ENCODE data around the gene CASP10. TPM values are rescaled to one million over a fixed set of nuclear protein-coding genes. Genes with fewer than 3 reads are reported as not detected.

The CASP10 gene, protein sequence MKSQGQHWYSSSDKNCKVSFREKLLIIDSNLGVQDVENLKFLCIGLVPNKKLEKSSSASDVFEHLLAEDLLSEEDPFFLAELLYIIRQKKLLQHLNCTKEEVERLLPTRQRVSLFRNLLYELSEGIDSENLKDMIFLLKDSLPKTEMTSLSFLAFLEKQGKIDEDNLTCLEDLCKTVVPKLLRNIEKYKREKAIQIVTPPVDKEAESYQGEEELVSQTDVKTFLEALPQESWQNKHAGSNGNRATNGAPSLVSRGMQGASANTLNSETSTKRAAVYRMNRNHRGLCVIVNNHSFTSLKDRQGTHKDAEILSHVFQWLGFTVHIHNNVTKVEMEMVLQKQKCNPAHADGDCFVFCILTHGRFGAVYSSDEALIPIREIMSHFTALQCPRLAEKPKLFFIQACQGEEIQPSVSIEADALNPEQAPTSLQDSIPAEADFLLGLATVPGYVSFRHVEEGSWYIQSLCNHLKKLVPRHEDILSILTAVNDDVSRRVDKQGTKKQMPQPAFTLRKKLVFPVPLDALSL
- total RNA-seq = 10 to 100 TPM; 17.8 to 26.5 (median 20.8) TPM

DNA sequence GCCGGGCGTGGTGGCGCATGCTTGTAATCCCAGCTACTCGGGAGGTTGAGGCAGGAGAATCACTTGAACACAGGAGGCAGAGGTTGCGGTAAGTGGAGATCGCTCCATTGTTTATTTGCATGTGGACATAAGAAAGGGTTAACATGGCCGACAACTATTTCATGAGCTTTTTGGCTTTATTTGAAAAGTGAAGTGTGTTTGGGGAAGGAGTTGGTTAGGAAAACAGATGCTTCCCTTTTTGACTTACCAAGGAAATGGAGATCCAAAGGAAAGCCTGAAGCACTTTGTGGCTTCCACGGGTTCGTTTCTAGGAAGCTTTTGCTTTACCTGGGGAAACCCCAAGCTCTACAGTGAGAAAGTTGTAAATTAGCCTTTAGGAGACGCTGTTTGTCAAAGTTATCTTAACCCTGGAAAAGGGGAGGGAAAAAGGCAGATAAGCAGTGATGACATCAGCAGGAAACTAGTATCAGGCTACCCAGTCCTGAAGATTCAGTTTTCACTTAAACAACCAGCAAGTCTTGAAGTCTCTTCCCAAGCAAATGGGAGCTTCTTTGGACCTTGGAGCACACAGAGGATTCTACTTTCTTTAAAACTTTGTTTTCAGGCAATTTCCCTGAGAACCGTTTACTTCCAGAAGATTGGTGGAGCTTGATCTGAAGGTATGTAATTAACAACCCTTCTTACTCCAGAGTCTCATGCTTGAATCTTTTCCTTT, at the start of gene CASP10:
Gene CASP10, plus strand, starts transcription at position 492 of the 715 bp plus-strand sequence. CDS start 2,637 bp downstream, outside the sequence.
- TF ChIP-seq, protein P1, sequence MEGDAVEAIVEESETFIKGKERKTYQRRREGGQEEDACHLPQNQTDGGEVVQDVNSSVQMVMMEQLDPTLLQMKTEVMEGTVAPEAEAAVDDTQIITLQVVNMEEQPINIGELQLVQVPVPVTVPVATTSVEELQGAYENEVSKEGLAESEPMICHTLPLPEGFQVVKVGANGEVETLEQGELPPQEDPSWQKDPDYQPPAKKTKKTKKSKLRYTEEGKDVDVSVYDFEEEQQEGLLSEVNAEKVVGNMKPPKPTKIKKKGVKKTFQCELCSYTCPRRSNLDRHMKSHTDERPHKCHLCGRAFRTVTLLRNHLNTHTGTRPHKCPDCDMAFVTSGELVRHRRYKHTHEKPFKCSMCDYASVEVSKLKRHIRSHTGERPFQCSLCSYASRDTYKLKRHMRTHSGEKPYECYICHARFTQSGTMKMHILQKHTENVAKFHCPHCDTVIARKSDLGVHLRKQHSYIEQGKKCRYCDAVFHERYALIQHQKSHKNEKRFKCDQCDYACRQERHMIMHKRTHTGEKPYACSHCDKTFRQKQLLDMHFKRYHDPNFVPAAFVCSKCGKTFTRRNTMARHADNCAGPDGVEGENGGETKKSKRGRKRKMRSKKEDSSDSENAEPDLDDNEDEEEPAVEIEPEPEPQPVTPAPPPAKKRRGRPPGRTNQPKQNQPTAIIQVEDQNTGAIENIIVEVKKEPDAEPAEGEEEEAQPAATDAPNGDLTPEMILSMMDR (IDR thresholded peaks at IDR 0.05; ENCODE audit: low read depth) = no peak

DNA sequence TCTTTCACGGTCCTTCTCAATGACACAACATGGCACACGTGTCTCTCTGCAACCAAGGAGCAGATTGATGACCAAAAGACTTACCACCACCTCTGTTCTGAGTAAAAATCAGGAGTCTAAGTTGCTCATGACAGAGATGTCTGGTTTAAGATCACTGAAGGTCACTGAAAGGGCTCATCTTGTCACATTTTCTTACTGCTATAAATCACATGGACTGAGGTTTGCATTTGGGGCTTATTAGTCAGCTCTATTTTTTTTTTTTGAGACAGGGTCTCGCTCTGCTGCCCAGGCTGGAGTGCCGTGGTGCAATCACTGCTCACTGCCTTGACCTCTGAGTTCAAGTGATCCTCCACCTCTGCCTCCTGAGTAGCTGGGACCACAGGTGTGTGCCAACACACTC, 47.6 kb upstream of the CASP10 start:
- TF ChIP-seq, protein P1 (IDR thresholded peaks at IDR 0.05; ENCODE audit: low read depth) = no peak

DNA sequence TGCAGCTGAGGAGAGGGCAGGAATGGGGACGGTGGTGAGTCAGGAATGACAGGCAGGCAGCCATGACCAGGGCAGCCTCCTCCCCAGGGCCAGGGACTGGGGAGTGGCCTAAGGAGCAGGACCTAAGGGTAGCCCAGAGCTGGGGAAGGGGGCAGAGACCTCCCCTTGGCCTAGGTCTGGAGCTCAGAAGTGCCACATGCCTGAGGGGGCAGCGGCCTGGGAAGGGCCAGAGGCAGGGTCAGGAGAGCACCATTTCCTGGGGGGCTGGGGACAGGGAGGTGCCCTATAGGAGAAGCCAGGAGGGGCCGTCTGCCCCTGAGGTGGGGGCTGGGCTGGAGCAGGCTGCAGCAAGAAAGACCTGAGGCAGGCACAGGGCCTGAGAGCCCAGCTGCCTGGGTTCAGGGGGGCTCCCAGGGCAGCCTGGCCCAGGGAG, 46.0 kb upstream of the CASP10 start:
- TF ChIP-seq, protein P1 (IDR thresholded peaks at IDR 0.05; ENCODE audit: low read depth) = no peak

GRCh38 chr2:201137505-201138400, 45.2 kb upstream of the CASP10 start:
- TF ChIP-seq, protein P1 (IDR thresholded peaks at IDR 0.05; ENCODE audit: low read depth) = no peak

- TF ChIP-seq, protein P1 (IDR thresholded peaks at IDR 0.05; ENCODE audit: low read depth) = no peak
These were observed 44.5 kb upstream of the CASP10 start for GRCh38 chr2:201138401-201138970.

DNA sequence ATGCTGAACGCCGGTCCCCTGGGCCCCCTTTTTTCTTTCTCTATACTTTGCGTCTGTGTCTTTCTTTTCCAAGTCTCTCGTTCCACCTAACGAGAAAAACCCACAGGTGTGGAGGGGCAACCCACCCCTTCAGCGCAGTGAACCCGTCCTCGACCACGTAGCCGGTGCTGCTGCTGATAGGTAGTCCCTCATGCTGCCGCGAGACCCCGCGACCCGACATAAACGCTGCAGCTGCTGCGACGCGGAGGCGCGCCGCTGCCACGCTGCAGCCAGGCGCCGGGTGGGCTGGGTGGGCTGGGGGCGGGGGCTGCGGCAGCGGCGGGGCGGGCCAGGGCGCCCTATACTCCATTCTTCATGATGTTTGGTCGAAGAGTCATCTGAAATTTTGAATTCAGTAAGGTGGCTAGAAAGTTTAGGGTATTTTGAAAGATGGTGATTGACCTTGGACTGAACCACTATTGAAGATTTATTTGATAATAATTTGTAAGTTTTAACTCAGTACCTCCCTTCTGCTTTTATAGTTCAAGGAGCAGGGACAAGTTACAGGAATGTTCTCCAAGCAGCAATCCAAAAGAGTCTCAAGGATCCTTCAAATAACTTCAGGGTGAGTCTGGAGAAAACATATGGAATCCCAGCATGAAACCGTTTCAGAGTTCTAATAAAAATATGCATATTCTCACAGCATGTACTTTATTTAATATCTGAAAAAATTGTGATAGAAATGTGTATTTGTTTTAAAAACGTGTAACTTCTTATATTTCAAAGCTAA, 42.9 kb upstream of the CASP10 start:
- TF ChIP-seq, protein P1 (IDR thresholded peaks at IDR 0.05; ENCODE audit: low read depth) = no peak

Measured in subcutaneous adipose tissue (tissue), 4 donors.